Glutamatergic neuron (in vitro differentiated cells): ENCODE data around the gene CEP112. TPM values are rescaled to one million over a fixed set of nuclear protein-coding genes. Genes with fewer than 3 reads are reported as not detected.

Experiments used
- DNase-seq: peaks from one replicate; pipeline ENCODE4 v3.0.0; 2022
- H3K27ac Mint-ChIP-seq: one replicate; pipeline ENCODE4 v1.8.0; 2020; ENCODE audit warnings: mild to moderate bottlenecking, mixed read lengths, inconsistent platforms; ENCODE audit not compliant: unreplicated experiment
- H3K27me3 Mint-ChIP-seq: one replicate; pipeline ENCODE4 v1.8.0; 2020; ENCODE audit warnings: mild to moderate bottlenecking, moderate library complexity, mixed read lengths, inconsistent platforms; ENCODE audit not compliant: unreplicated experiment
- H3K36me3 Mint-ChIP-seq: one replicate; pipeline ENCODE4 v1.8.0; 2020; ENCODE audit warnings: mild to moderate bottlenecking, mixed read lengths, inconsistent platforms; ENCODE audit not compliant: unreplicated experiment
- H3K4me1 Mint-ChIP-seq: one replicate; pipeline ENCODE4 v1.8.0; 2020; ENCODE audit warnings: mild to moderate bottlenecking, low read depth, mixed read lengths, inconsistent platforms; ENCODE audit not compliant: unreplicated experiment
- H3K4me3 Mint-ChIP-seq: one replicate; pipeline ENCODE4 v1.8.0; 2020; ENCODE audit warnings: mild to moderate bottlenecking, mixed read lengths, inconsistent platforms; ENCODE audit not compliant: unreplicated experiment
- H3K9me3 Mint-ChIP-seq: one replicate; pipeline ENCODE4 v1.8.0; 2020; ENCODE audit warnings: mild to moderate bottlenecking, moderate library complexity, mixed read lengths, inconsistent platforms; ENCODE audit not compliant: unreplicated experiment
- total RNA-seq: library from RNA; stranded (reverse); fragmentation: NEBNext Ultra II Directional; extraction: Animal tissue kit (Norgen Biotek cat#: 25700); gene quantifications from one replicate; pipeline ENCODE4 v1.2.1, GENCODE V29; 2021; ENCODE audit not compliant: unreplicated experiment
- TF ChIP-seq, protein P1 (sequence below): fragments of 200-600 bp; sonication (generic); IDR thresholded peaks from one replicate; pipeline ENCODE4 v1.5.0; 2021; ENCODE audit not compliant: partially characterized antibody, unreplicated experiment

The CEP112 gene
- total RNA-seq, 1 donor from 2014 or later: 8.5 TPM

DNA sequence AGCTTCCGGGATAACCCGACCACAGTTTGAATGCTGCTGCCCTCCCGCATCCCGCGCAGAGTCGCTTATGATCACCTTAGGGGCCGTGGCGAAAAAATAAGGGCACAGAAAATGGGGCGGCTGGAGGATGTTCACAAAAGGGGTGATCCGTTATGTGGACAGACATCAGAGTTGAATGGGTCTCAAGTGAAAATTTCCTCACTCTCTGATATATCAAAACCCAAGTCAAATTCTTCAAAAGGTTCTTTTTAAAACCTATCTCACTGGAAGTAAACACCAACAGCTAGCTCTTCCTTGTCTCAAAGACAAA lies 400 bp upstream of the CEP112 start:
- Mint-ChIP-seq H3K9me3 (no peaks in the 10 kb centered on the region), H3K27me3 (peaks cover 2% of the 10 kb centered on the region), H3K4me3 (peak overlapping the region; percentile 74), H3K4me1 (peaks cover 6% of the 10 kb centered on the region), H3K27ac (no peak overlapping the region), H3K36me3 (no peaks in the 10 kb centered on the region)
- DNase-seq: no peak
- TF ChIP-seq, protein P1, sequence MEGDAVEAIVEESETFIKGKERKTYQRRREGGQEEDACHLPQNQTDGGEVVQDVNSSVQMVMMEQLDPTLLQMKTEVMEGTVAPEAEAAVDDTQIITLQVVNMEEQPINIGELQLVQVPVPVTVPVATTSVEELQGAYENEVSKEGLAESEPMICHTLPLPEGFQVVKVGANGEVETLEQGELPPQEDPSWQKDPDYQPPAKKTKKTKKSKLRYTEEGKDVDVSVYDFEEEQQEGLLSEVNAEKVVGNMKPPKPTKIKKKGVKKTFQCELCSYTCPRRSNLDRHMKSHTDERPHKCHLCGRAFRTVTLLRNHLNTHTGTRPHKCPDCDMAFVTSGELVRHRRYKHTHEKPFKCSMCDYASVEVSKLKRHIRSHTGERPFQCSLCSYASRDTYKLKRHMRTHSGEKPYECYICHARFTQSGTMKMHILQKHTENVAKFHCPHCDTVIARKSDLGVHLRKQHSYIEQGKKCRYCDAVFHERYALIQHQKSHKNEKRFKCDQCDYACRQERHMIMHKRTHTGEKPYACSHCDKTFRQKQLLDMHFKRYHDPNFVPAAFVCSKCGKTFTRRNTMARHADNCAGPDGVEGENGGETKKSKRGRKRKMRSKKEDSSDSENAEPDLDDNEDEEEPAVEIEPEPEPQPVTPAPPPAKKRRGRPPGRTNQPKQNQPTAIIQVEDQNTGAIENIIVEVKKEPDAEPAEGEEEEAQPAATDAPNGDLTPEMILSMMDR: no peak

DNA sequence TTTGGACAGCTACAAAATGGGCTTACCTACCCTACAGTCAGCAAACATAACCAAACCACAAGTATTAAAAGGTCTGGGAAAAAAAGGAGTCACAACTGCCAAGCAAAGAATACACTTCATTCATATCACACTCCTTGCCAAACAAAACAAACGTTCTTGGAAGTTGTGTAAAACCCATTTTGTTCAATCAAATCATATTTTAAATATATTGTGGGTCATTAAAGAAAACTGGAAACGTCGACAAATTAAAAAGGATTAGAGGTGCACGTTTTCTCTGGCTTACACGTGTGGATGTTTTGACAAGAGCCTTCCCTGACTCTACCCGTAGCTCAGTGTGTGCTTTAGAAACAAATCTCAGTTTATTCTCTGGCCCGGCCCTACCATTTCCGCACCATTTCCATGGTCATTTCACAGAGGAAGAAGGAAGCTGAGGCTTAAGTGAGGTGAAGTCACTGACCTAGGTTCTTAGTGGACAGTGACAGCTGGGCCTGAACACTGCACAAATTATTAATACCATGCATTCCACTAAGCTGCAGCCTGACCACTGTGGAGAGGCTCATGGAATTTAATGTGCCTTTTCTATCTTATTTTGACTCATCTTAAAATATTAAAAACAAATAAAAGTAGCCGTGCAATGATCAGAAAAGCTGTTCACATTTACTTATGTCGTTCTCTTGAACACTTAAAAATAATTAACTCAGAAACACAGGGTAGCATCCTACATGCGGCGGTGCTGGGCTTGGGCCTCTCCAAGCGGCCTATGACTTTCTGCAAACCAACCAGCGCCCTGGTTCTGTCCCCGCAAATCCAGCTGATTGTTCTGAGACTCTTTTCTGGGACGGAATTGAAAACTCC lies 968 bp downstream of the CEP112 start:
- DNase-seq: no peak
- Mint-ChIP-seq H3K36me3 (no peaks in the 10 kb centered on the region), H3K4me3 (peak overlapping the region; percentile 78), H3K9me3 (no peaks in the 10 kb centered on the region), H3K4me1 (peaks cover 6% of the 10 kb centered on the region), H3K27ac (no peak overlapping the region), H3K27me3 (peaks cover 2% of the 10 kb centered on the region)
- TF ChIP-seq, protein P1: no peak

DNA sequence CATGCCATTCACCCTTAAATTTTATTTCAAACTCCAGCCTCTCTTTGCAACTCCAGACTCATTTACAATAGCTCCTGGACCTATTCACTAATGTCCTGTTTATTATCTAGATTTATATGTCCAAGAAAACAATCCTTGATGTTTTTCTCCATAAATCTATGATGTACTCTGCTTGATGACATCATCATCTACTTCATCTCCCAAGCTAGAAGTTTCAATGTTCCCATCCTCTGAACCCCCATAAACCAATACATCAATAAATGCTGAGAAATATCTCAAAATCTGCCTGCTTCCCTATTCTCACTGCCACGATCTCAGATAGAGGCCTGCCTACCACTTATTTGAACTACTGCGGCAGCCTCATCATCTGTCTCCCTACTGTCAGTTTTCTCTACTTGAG lies 4.2 kb downstream of the CEP112 start:
- no peaks in the 10 kb centered on the region for H3K9me3 Mint-ChIP-seq
- DNase-seq: no peak
- no peak overlapping the region for H3K27ac Mint-ChIP-seq
- TF ChIP-seq, protein P1: no peak
- H3K36me3 Mint-ChIP-seq: no peaks in the 10 kb centered on the region
- peaks cover 6% of the 10 kb centered on the region for H3K4me1 Mint-ChIP-seq
- no peak overlapping the region for H3K4me3 Mint-ChIP-seq
- peaks cover 2% of the 10 kb centered on the region for H3K27me3 Mint-ChIP-seq

DNA sequence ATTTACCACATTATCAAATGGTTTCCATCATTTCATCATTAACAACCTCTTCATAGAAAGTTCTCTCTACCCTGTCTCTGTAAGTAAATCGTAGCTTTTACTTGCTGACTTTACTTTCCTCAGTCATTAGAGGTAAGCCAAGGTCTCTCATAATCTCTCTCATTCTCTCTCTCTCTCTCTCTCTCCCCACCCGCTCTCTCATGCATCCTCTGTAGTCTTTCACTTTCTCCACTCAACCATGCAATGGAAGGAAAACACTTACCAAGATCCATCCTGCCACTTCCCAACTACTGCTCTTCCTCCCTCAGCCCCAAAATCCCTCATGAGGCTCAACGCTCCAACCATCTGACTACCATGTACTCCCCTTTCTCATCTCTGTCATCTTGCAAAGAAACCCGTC lies 6.1 kb downstream of the CEP112 start:
- H3K4me3 Mint-ChIP-seq: no peak overlapping the region
- H3K27ac Mint-ChIP-seq: no peak overlapping the region
- DNase-seq: no peak
- TF ChIP-seq, protein P1: no peak
- no peaks in the 10 kb centered on the region for H3K36me3 Mint-ChIP-seq
- H3K4me1 Mint-ChIP-seq: peaks cover 2% of the 10 kb centered on the region
- no peaks in the 10 kb centered on the region for H3K9me3 Mint-ChIP-seq
- H3K27me3 Mint-ChIP-seq: no peaks in the 10 kb centered on the region

DNA sequence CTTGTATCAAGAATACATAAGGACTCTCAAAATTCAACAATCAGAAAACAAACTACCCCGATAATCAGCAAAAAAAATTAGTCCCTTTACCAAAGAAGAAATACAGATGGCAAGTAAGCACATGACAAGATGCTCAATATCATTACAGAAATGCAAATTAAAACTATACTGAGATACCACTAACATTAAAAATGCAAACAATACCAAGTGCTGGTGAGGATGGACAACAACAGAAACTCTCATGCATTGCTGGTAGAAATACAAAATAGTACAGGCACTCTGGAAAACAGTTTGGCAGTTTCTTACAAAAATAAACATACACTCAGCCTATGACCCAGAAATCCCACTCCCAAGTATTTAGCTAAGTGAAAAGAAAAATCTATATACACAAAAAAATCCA lies 7.5 kb downstream of the CEP112 start:
- DNase-seq: no peak
- no peaks in the 10 kb centered on the region for H3K9me3 Mint-ChIP-seq
- H3K4me3 Mint-ChIP-seq: no peak overlapping the region
- no peak overlapping the region for H3K27ac Mint-ChIP-seq
- H3K27me3 Mint-ChIP-seq: no peaks in the 10 kb centered on the region
- H3K36me3 Mint-ChIP-seq: no peaks in the 10 kb centered on the region
- H3K4me1 Mint-ChIP-seq: no peaks in the 10 kb centered on the region
- TF ChIP-seq, protein P1: no peak
